Measurements from ENCODE around the gene VAMP8. TPM values are rescaled to one million over a fixed set of nuclear protein-coding genes. Genes with fewer than 3 reads are reported as not detected.
"Not testable (repeated sequence)": the region's sequence is repeated elsewhere in the genome, so short reads cannot be mapped to it uniquely, and the experiment has no call there.

The VAMP8 gene
- total RNA-seq, 1 donor from 2014 or later: 51.0 TPM

DNA sequence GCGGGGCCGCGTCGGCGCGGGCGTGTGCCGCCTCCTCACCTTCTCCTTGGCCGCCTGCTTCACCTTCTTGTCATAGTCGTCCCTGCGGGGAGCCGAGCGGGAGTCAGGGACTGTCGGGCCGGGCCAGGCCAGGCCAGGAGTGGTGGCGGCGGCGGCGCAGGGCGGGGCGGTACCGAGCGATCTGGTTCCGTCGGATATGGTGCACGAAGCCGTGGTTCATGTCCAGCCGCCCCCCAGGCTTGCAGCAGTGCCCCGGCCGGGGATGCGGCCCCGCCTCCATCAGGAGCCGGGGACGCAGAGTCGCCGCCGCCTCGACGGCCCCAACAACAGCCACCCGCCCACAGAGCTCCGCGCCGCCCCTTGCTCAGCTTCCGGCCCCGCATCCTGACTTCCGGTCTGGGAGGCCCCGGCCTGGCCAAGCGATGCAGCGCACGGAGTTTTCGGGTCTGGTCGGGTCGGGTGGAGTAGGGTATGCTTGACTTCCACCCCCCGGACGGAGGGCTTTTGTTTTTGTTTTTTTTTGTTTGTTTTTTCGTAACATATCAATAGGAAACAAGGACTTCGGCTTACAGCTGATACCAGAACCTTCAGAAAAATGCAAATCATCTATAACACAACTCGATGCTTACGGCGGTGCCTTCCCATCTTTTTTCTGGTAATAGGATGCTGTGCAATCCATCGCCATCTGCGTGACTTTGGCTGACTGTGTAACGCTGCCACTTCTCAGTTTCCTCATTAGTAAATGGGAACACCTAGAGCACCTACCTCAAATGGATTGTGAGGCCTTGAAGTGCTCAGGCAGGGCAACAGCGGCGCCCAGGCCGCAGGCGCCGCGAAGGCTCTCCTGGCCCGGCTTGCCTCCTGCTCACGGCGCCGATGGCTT lies 34.6 kb downstream of the VAMP8 start, which contains the start of gene C2orf68:
C2orf68 (minus strand) TSS at position 362 of the 883 bp plus-strand sequence; CDS start at position 280, 82 bp downstream.
- no peaks in the 10 kb centered on the region for H3K9me3 Mint-ChIP-seq
- TF ChIP-seq, protein P1, sequence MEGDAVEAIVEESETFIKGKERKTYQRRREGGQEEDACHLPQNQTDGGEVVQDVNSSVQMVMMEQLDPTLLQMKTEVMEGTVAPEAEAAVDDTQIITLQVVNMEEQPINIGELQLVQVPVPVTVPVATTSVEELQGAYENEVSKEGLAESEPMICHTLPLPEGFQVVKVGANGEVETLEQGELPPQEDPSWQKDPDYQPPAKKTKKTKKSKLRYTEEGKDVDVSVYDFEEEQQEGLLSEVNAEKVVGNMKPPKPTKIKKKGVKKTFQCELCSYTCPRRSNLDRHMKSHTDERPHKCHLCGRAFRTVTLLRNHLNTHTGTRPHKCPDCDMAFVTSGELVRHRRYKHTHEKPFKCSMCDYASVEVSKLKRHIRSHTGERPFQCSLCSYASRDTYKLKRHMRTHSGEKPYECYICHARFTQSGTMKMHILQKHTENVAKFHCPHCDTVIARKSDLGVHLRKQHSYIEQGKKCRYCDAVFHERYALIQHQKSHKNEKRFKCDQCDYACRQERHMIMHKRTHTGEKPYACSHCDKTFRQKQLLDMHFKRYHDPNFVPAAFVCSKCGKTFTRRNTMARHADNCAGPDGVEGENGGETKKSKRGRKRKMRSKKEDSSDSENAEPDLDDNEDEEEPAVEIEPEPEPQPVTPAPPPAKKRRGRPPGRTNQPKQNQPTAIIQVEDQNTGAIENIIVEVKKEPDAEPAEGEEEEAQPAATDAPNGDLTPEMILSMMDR (IDR thresholded peaks at IDR 0.05; ENCODE audit: unreplicated experiment): no peak
- H3K4me3 Mint-ChIP-seq: peak within 1 kb of the TSS; percentile 97
- peaks cover 9% of the 10 kb centered on the region for H3K36me3 Mint-ChIP-seq
- DNase-seq (ENCODE audit: low spot score in 2 of 2, unreplicated experiment in 2 of 2): peak; percentile 68 to 83
- peaks cover 25% of the 10 kb centered on the region for H3K4me1 Mint-ChIP-seq
- H3K27ac Mint-ChIP-seq: peak within 1 kb of the TSS; percentile 97
- no peaks in the 10 kb centered on the region for H3K27me3 Mint-ChIP-seq (ENCODE audit: low read depth)

GRCh38 chr2:85613717-85614515 lies 36.5 kb downstream of the VAMP8 start:
- H3K9me3 Mint-ChIP-seq: no peaks in the 10 kb centered on the region
- H3K36me3 Mint-ChIP-seq: peaks cover under 1% of the 10 kb centered on the region
- H3K4me1 Mint-ChIP-seq: peaks cover 22% of the 10 kb centered on the region
- TF ChIP-seq, protein P1 (IDR thresholded peaks at IDR 0.05; ENCODE audit: unreplicated experiment): no peak
- peak overlapping the region; percentile 30 for H3K27ac Mint-ChIP-seq
- no peak overlapping the region for H3K4me3 Mint-ChIP-seq
- DNase-seq (ENCODE audit: low spot score in 2 of 2, unreplicated experiment in 2 of 2): no peak
- H3K27me3 Mint-ChIP-seq (ENCODE audit: low read depth): no peaks in the 10 kb centered on the region

GRCh38 chr2:85614757-85615156 lies 37.4 kb downstream of the VAMP8 start:
- not testable (repeated sequence) for H3K4me3 Mint-ChIP-seq, H3K27ac Mint-ChIP-seq

DNA sequence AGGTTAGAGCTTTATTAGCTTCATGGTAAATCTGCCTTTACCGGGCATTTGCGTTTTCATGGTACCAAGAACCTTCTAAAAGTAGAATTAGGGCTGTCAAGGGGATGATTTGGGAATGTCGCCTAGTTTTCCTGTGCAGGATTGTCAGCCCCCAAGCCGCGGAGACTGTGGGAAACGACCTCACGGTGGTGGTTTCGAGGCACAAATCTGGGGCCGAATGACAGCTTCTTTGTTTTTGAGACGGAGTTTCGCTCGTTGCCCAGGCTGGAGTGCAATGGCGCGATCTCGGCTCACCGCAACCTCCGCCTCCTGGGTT lies 38.0 kb downstream of the VAMP8 start:
- no peaks in the 10 kb centered on the region for H3K27me3 Mint-ChIP-seq (ENCODE audit: low read depth)
- no peak overlapping the region for H3K27ac Mint-ChIP-seq
- H3K9me3 Mint-ChIP-seq: no peaks in the 10 kb centered on the region
- DNase-seq (ENCODE audit: low spot score in 2 of 2, unreplicated experiment in 2 of 2): no peak
- peaks cover 3% of the 10 kb centered on the region for H3K36me3 Mint-ChIP-seq
- H3K4me3 Mint-ChIP-seq: peak overlapping the region; percentile 93
- TF ChIP-seq, protein P1 (IDR thresholded peaks at IDR 0.05; ENCODE audit: unreplicated experiment): no peak
- H3K4me1 Mint-ChIP-seq: peaks cover 21% of the 10 kb centered on the region

More at GRCh38 chr2:85614757-85615156, 37.4 kb downstream of the VAMP8 start:
- H3K27me3 Mint-ChIP-seq (ENCODE audit: low read depth); DNase-seq (ENCODE audit: low spot score in 2 of 2, unreplicated experiment in 2 of 2); H3K36me3 Mint-ChIP-seq; H3K9me3 Mint-ChIP-seq: not testable (repeated sequence)
- H3K4me1 Mint-ChIP-seq: peaks cover 25% of the 10 kb centered on the region

DNA sequence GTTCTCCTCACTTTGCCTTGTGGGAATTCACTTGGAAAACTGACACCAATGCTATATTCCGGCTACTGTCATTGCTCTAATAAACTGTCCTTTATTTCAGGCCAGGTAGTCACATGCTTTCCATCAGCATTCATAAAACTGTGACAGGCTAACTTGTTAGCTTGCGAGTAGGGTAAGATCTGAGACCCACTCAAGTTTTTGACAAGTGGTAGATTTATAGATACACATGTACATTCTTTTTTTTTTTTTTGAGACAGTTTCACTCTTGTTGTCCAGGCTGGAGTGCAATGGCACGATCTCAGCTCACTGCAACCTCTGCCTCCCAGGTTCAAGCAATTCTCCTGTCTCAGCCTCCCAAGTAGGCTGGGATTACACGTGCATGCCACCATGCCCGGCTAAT lies 40.3 kb downstream of the VAMP8 start:
- not testable (repeated sequence) for H3K27me3 Mint-ChIP-seq (ENCODE audit: low read depth); H3K9me3 Mint-ChIP-seq
- H3K27ac Mint-ChIP-seq: peak overlapping the region; percentile 83

GRCh38 chr2:85619617-85620016 lies 42.2 kb downstream of the VAMP8 start:
- H3K9me3 Mint-ChIP-seq: no peaks in the 10 kb centered on the region
- no peaks in the 10 kb centered on the region for H3K27me3 Mint-ChIP-seq (ENCODE audit: low read depth)
- no peak overlapping the region for H3K27ac Mint-ChIP-seq
- no peak overlapping the region for H3K4me3 Mint-ChIP-seq
- peaks cover 20% of the 10 kb centered on the region for H3K36me3 Mint-ChIP-seq
- no peak for DNase-seq (ENCODE audit: low spot score in 2 of 2, unreplicated experiment in 2 of 2)
- TF ChIP-seq, protein P1 (IDR thresholded peaks at IDR 0.05; ENCODE audit: unreplicated experiment): no peak
- H3K4me1 Mint-ChIP-seq: peaks cover 14% of the 10 kb centered on the region

More for the DNA sequence above, 40.3 kb downstream of the VAMP8 start:
- DNase-seq (ENCODE audit: low spot score in 2 of 2, unreplicated experiment in 2 of 2); H3K36me3 Mint-ChIP-seq: not testable (repeated sequence)
- peak overlapping the region; percentile 93 for H3K4me3 Mint-ChIP-seq
- peaks cover 14% of the 10 kb centered on the region for H3K4me1 Mint-ChIP-seq

Measured in mesothelial cell of epicardium (in vitro differentiated cells).